Body of pancreas (tissue), 4 donors: ENCODE data around the gene PTRHD1. TPM values are rescaled to one million over a fixed set of nuclear protein-coding genes. Genes with fewer than 3 reads are reported as not detected.

ENCODE experiments used
- ATAC-seq: fragments of 150-250 bp; one replicate; pipeline ENCODE4 v1.9.1; 2016
- DNase-seq, 4 donors: peaks; one replicate each; pipeline ENCODE4 v3.0.0-alpha.2; 2019
- H3K27ac ChIP-seq, 4 donors: fragments of 200-600 bp; sonication (generic); 1 replicate in 3 of 4; 2 replicates in 1 of 4; pipeline versions ENCODE4 v1.5.1 to v1.6.1; 2016 to 2019; ENCODE audit warnings: mild to moderate bottlenecking in 1 of 4, mixed read lengths in 1 of 4, moderate library complexity in 1 of 4
- H3K27me3 ChIP-seq, 2 donors: fragments of 200-600 bp; sonication (generic); one replicate each; pipeline ENCODE4 v1.6.0; 2016; ENCODE audit warnings: mild to moderate bottlenecking in 1 of 2
- H3K36me3 ChIP-seq, 2 donors: fragments of 200-600 bp; sonication (generic); replicated peaks in 1 of 2; 2 replicates each; pipeline ENCODE4 v1.5.1; 2016; ENCODE audit warnings: low read depth in 2 of 2; ENCODE audit not compliant: insufficient read depth in 1 of 2
- H3K4me1 ChIP-seq: fragments of 200-600 bp; sonication (generic); one replicate; pipeline ENCODE4 v1.6.0; 2016
- H3K4me3 ChIP-seq, 2 donors: fragments of 200-600 bp; sonication (generic); 1 replicate in 1 of 2; 2 replicates in 1 of 2; pipeline ENCODE4 v1.5.1; 2016 to 2019
- H3K9me3 ChIP-seq, 3 donors: fragments of 200-600 bp; sonication (generic); 1 replicate in 2 of 3; 2 replicates in 1 of 3; pipeline ENCODE4 v1.5.1; 2016
- CTCF ChIP-seq, 7 experiments: fragments of 450-650 bp in 4 of 7; fragments of 200-600 bp in 3 of 7; sonication (generic) in 3 of 7; IDR thresholded peaks; one replicate each; pipeline ENCODE4 v1.5.1; 2016 to 2019; ENCODE audit warnings: antibody characterized with exemption in 7 of 7
- POLR2A ChIP-seq, 3 donors: fragments of 450-650 bp; IDR thresholded peaks; one replicate each; pipeline ENCODE4 v1.6.1; 2016; ENCODE audit warnings: antibody characterized with exemption in 3 of 3, mild to moderate bottlenecking in 2 of 3
- WGBS, 2 donors: methylation state at CpG; one replicate each; pipeline ENCODE4 v1.1.5; 2017; 5-methylcytosine and 5-hydroxymethylcytosine counted together
- intact Hi-C: fragments of 100-400 bp; cut with DNase I; formaldehyde crosslinking; loops from one replicate; pipeline ENCODE4 v1.15.1; 2023
- total RNA-seq, 2 donors: library from RNA; depleted of rRNA; stranded (reverse); fragments of >200 nt; gene quantifications; one replicate each; pipeline ENCODE4 v1.1.0, GENCODE V29; 2016

Gene PTRHD1
- 10 to 100 TPM; 13.7 to 15.5 TPM for total RNA-seq

- DNase-seq (peak; percentile 96 to 98 (median 98)), ATAC-seq (peak; percentile 96)
- TF ChIP-seq CTCF (IDR thresholded peaks at IDR 0.05) (peak; percentile 49 to 90 (median 70)), POLR2A (IDR thresholded peaks at IDR 0.05) (peak; percentile 58 to 88 (median 87))
- 1% methylated on average over 30 to 69 of the region's 74 CpGs for WGBS, 2 donors
- H3K27ac ChIP-seq: peak within 1 kb of the TSS; percentile 98 to 100 (median 98)
- intact Hi-C loops: no loop called here
- H3K9me3 ChIP-seq: no peaks in the 10 kb centered on the region
- no peaks in the 10 kb centered on the region for H3K36me3 ChIP-seq
- peaks cover 15% of the 10 kb centered on the region for H3K4me1 ChIP-seq
- H3K27me3 ChIP-seq: no peaks in the 10 kb centered on the region
- H3K4me3 ChIP-seq: peak within 1 kb of the TSS; percentile 65 to 94
Observed at GRCh38 chr2:24792874-24793760, at the start of gene PTRHD1, which contains the start of gene CENPO. Gene PTRHD1 (minus strand): TSS chr2:24793391. CDS start chr2:24793377, 14 bp downstream. Gene CENPO (plus strand): TSS chr2:24793425. CDS start chr2:24793920, 495 bp downstream.

GRCh38 chr2:24842081-24843050 lies 49.2 kb upstream of the PTRHD1 start:
- TF ChIP-seq CTCF (IDR thresholded peaks at IDR 0.05) (no peak), POLR2A (IDR thresholded peaks at IDR 0.05) (no peak)
- H3K36me3 ChIP-seq: no peaks in the 10 kb centered on the region

GRCh38 chr2:24840962-24841945 lies 48.1 kb upstream of the PTRHD1 start:
- Histone ChIP-seq H3K27me3 (no peaks in the 10 kb centered on the region), H3K27ac (no peak overlapping the region), H3K4me1 (no peaks in the 10 kb centered on the region), H3K36me3 (no peaks in the 10 kb centered on the region), H3K4me3 (no peak overlapping the region), H3K9me3 (no peaks in the 10 kb centered on the region)
- TF ChIP-seq CTCF (IDR thresholded peaks at IDR 0.05): no peak
- TF ChIP-seq POLR2A (IDR thresholded peaks at IDR 0.05): no peak
- no peak for ATAC-seq
- DNase-seq: no peak
- intact Hi-C loops: no loop called here
- WGBS, 2 donors: 83 to 86% methylated on average over 19 to 26 of the region's 26 CpGs

More at GRCh38 chr2:24842081-24843050, 49.2 kb upstream of the PTRHD1 start:
- ATAC-seq (no peak), DNase-seq (no peak)
- WGBS, 2 donors: 86 to 90% methylated on average over 27 to 39 of the region's 39 CpGs
- Histone ChIP-seq H3K9me3 (no peaks in the 10 kb centered on the region), H3K4me1 (no peaks in the 10 kb centered on the region), H3K27me3 (no peaks in the 10 kb centered on the region), H3K4me3 (no peak overlapping the region), H3K27ac (no peak overlapping the region)
- intact Hi-C loops: no loop called here
